ENCODE measurements around the gene PAFAH1B1.

PAFAH1B1 gene

DNA sequence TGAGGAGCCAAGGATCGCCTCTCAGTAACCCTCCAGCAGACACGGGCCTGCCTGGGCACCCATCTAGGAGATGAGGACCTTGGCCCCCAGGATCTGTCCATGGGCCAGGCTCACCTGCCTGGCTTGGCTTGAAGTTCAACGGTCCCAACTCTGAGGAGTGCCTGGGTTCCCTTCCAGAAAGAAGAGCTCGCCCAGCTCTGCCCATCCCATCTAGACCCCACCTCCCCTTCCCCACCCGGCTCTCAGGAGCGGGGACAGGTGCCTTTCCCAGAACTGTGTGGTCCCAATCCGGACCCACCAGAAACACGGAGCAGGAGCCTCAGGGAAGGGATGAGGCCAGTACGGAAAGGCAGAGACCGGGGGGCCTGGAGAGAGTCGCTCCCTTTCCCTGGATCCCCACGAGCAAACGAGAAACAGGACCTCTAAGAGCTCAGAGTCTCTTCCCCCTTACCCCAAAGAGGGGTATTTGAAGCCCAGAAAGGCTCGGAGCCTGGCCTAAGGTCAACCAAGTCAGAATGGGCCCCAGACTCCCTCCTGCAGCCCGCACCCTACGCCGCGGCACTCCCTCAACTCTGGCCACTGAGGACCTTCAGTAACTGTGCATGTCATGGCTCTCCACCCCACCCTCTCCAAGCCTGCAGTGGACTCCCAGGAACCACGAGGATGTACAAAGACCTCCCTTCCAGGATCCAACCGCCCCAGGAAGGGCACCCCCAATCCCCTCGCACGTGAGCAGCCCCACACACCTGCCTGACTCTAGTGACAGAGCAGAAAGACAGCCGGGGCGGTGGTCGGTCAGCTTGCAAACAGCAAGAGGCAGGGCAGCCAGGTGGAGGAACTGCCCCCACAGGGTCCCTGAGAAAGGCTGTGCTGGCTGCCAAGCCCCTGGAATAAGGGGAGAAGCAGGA is 112.7 kb downstream of the PAFAH1B1 start:
- no peaks in the 10 kb centered on the region for H3K36me3 ChIP-seq (replicated peaks; ENCODE audit: low read depth, low read length)

DNA sequence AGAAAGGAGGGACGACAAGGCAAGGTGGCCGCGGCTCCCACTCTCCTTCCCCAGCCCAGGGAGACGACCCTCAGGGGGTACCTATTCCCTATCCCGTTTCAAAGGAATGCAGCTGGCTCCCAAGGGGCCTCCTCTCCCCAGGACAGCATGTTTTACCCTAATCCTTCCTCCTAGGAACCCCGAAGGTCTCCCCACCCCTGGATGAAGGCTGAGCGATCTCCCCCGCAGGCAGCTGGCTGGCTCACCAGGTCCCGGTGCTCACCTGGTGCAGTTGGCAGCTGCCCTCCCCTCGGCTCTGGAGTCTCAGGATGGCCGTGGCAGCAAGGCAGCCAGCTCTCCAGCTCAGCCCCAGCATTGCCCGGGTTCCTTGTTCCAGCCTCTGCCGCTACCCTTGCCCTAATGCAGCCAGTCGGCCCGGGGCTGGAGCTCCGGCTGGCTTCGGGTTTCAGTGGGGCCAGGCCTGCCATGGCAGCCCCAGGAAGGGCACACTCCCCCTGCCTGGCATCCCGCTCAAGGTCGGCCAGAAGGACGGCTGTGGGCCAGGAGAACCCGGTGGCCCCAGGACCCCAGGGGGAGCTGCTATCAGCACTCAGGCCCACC is 113.6 kb downstream of the PAFAH1B1 start:
- no peaks in the 10 kb centered on the region for H3K9me3 ChIP-seq (ENCODE audit: insufficient read depth, low read length)
- no peak overlapping the region for H2AFZ ChIP-seq (ENCODE audit: low read depth, low read length)
- H3K4me1 ChIP-seq (ENCODE audit: low read length): peaks cover 11% of the 10 kb centered on the region
- peaks cover 62% of the 10 kb centered on the region for H4K20me1 ChIP-seq (ENCODE audit: insufficient read depth, low read length)
- TF ChIP-seq, protein P1, sequence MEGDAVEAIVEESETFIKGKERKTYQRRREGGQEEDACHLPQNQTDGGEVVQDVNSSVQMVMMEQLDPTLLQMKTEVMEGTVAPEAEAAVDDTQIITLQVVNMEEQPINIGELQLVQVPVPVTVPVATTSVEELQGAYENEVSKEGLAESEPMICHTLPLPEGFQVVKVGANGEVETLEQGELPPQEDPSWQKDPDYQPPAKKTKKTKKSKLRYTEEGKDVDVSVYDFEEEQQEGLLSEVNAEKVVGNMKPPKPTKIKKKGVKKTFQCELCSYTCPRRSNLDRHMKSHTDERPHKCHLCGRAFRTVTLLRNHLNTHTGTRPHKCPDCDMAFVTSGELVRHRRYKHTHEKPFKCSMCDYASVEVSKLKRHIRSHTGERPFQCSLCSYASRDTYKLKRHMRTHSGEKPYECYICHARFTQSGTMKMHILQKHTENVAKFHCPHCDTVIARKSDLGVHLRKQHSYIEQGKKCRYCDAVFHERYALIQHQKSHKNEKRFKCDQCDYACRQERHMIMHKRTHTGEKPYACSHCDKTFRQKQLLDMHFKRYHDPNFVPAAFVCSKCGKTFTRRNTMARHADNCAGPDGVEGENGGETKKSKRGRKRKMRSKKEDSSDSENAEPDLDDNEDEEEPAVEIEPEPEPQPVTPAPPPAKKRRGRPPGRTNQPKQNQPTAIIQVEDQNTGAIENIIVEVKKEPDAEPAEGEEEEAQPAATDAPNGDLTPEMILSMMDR (IDR thresholded peaks at IDR 0.05; ENCODE audit: low read depth, low read length): no peak
- TF ChIP-seq EZH2phosphoT487 (IDR thresholded peaks at IDR 0.05; ENCODE audit: low read depth): no peak
- no peaks in the 10 kb centered on the region for H3K36me3 ChIP-seq (replicated peaks; ENCODE audit: low read depth, low read length)
- no peak overlapping the region for H3K27ac ChIP-seq (ENCODE audit: low read length)
- H3K9ac ChIP-seq (ENCODE audit: low read length): no peak overlapping the region
- no peak overlapping the region for H3K4me2 ChIP-seq (ENCODE audit: low read length)
- no peaks in the 10 kb centered on the region for H3K27me3 ChIP-seq (ENCODE audit: low read depth, low read length)
- peaks cover 80% of the 10 kb centered on the region for H3K79me2 ChIP-seq (ENCODE audit: low read length)
- no peak overlapping the region for H3K4me3 ChIP-seq (ENCODE audit: low read length)

More for the DNA sequence above, 112.7 kb downstream of the PAFAH1B1 start:
- H3K4me2 ChIP-seq (ENCODE audit: low read length): no peak overlapping the region
- no peaks in the 10 kb centered on the region for H3K27me3 ChIP-seq (ENCODE audit: low read depth, low read length)
- H3K9ac ChIP-seq (ENCODE audit: low read length): no peak overlapping the region
- H3K27ac ChIP-seq (ENCODE audit: low read length): no peak overlapping the region
- H3K79me2 ChIP-seq (ENCODE audit: low read length): peaks cover 72% of the 10 kb centered on the region
- peaks cover 11% of the 10 kb centered on the region for H3K4me1 ChIP-seq (ENCODE audit: low read length)
- TF ChIP-seq, protein P1 (IDR thresholded peaks at IDR 0.05; ENCODE audit: low read depth, low read length): no peak
- no peak for TF ChIP-seq EZH2phosphoT487 (IDR thresholded peaks at IDR 0.05; ENCODE audit: low read depth)
- H3K9me3 ChIP-seq (ENCODE audit: insufficient read depth, low read length): no peaks in the 10 kb centered on the region
- H2AFZ ChIP-seq (ENCODE audit: low read depth, low read length): no peak overlapping the region
- H3K4me3 ChIP-seq (ENCODE audit: low read length): no peak overlapping the region
- peaks cover 62% of the 10 kb centered on the region for H4K20me1 ChIP-seq (ENCODE audit: insufficient read depth, low read length)

- H3K27ac ChIP-seq (ENCODE audit: low read length): no peak overlapping the region; the same call in 1 of the 2 replicates
- peaks cover 89% of the 10 kb centered on the region for H3K79me2 ChIP-seq (ENCODE audit: low read length)
- peaks cover 16% of the 10 kb centered on the region for H3K4me1 ChIP-seq (ENCODE audit: low read length)
- TF ChIP-seq, protein P1 (IDR thresholded peaks at IDR 0.05; ENCODE audit: low read depth, low read length): peak; percentile 30
- no peak for TF ChIP-seq EZH2phosphoT487 (IDR thresholded peaks at IDR 0.05; ENCODE audit: low read depth)
- H2AFZ ChIP-seq (ENCODE audit: low read depth, low read length): no peak overlapping the region
- H4K20me1 ChIP-seq (ENCODE audit: insufficient read depth, low read length): peaks cover 62% of the 10 kb centered on the region
- H3K27me3 ChIP-seq (ENCODE audit: low read depth, low read length): no peaks in the 10 kb centered on the region
- H3K9ac ChIP-seq (ENCODE audit: low read length): peak overlapping the region; percentile 87
- H3K9me3 ChIP-seq (ENCODE audit: insufficient read depth, low read length): no peaks in the 10 kb centered on the region
- H3K4me3 ChIP-seq (ENCODE audit: low read length): peak overlapping the region; percentile 99
- peak overlapping the region; percentile 94 for H3K4me2 ChIP-seq (ENCODE audit: low read length)
- H3K36me3 ChIP-seq (replicated peaks; ENCODE audit: low read depth, low read length): no peaks in the 10 kb centered on the region
Observed at GRCh38 chr17:2707721-2708584, 114.5 kb downstream of the PAFAH1B1 start.

All from OCI-LY3 (cell line).